Measurements from ENCODE around the gene AURKB. TPM values are rescaled to one million over a fixed set of nuclear protein-coding genes. Genes with fewer than 3 reads are reported as not detected.

AURKB gene
- total and polyA plus RNA-seq, 2 donors (not counting 1 experiment from before 2014, with no cell fraction given), result 1.1 to 5.3 TPM

DNA sequence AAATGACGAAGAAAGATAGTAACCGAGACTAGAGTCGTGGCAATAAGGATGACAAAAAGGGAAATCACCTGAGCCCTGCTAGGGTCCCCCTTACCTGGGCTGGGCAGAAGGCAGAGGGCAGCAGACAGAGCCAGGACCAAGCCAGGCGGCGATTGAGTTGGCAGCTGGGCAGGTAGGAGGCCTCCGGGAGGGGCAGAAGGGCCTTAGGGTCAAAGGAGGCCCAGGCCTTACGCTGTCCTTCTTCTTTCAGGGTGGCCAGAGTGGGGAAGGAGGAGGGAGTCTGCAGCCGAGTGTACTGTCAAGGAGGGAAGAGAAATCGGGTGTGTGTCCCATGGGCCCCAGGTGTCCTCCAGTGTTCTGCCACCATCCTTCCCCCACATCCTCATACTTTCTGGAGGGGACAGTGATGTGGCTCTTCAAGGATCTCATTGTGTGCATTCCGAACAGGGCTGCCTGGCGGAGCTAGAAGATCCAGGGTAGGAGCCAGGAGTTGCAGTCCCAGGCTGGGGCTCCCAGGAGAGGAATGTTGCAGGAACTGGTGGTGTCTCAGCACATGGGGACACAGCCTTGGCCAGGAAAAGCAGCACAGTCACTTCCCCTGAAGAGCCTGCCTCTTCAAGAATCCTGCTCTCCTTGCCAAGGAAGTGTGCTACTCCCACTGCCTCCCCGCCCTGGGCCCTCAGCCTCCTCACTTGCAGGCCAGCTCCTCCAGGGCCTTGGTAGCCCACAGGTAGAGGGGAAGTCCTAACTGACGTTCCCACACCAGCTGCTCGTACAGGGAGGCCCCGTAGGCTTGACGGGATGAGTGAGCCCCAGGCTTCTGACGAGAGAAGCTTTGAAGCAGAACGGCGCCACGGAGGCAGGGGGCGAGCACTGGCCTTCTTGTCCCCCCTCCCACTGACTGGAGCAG lies 24.2 kb upstream of the AURKB start:
- no peak overlapping the region for H3K27ac Mint-ChIP-seq
- intact Hi-C loops (cut with micrococcal nuclease), result no loop called here
- WGBS (ENCODE audit: insufficient coverage), result 97% methylated on average over 15 of the region's 21 CpGs
- H3K27ac ChIP-seq (ENCODE audit: low read length in 2 of 2), result no peak overlapping the region
- peaks cover 65% of the 10 kb centered on the region for H3K79me2 ChIP-seq (ENCODE audit: control insufficient read depth, insufficient read depth, low read length)
- H3K4me1 ChIP-seq (ENCODE audit: control insufficient read depth in 2 of 2, insufficient read depth in 2 of 2, low read length in 2 of 2), result no peaks in the 10 kb centered on the region
- H3K4me3 ChIP-seq (ENCODE audit: control extremely low read depth in 1 of 5, extremely low read depth in 1 of 5, insufficient read depth in 1 of 5, low read depth in 2 of 5, low read length in 4 of 5), result no peak overlapping the region
- ChIA-PET POLR2A (interaction anchor here (0.6 to 1.3 kb wide), 2 partner anchors 13 to 24 kb away, joined by 3 to 8 read pairs; partner anchors contain the start of gene AURKB), CTCF (interaction anchor here (1.3 to 1.7 kb wide), 3 partner anchors 9 to 66 kb away, joined by 3 to 8 read pairs (median 4); partner anchors contain the start of gene CTC1)
- no peak for ATAC-seq (ENCODE audit: low read depth)
- no peaks in the 10 kb centered on the region for H3K9me3 Mint-ChIP-seq (ENCODE audit: insufficient read depth)
- H3K4me2 ChIP-seq (replicated peaks; ENCODE audit: low read depth, low read length, poor library complexity, severe bottlenecking), result no peak overlapping the region
- H3K27me3 Mint-ChIP-seq, result no peaks in the 10 kb centered on the region
- peaks cover 84% of the 10 kb centered on the region for H4K20me1 ChIP-seq (ENCODE audit: control insufficient read depth, insufficient read depth, low read length, poor library complexity, severe bottlenecking)
- peaks cover under 1% of the 10 kb centered on the region for H3K4me1 Mint-ChIP-seq
- peaks cover 5 to 97% of the 10 kb centered on the region in 2 experiments for H3K36me3 ChIP-seq (replicated peaks in 1 of 2; ENCODE audit: control extremely low read depth in 1 of 2, control insufficient read depth in 1 of 2, extremely low read depth in 1 of 2, insufficient read depth in 2 of 2, low read length in 1 of 2)
- H3K9me3 ChIP-seq (ENCODE audit: control extremely low read depth in 1 of 3, control insufficient read depth in 2 of 3, insufficient read depth in 1 of 3, low read length in 2 of 3), result no peaks in the 10 kb centered on the region
- TF ChIP-seq EZH2 (IDR thresholded peaks at IDR 0.05; ENCODE audit: borderline replicate concordance, insufficient read depth, low read depth, low read length, poor library complexity, severe bottlenecking), result no peak
- TF ChIP-seq, protein P1, sequence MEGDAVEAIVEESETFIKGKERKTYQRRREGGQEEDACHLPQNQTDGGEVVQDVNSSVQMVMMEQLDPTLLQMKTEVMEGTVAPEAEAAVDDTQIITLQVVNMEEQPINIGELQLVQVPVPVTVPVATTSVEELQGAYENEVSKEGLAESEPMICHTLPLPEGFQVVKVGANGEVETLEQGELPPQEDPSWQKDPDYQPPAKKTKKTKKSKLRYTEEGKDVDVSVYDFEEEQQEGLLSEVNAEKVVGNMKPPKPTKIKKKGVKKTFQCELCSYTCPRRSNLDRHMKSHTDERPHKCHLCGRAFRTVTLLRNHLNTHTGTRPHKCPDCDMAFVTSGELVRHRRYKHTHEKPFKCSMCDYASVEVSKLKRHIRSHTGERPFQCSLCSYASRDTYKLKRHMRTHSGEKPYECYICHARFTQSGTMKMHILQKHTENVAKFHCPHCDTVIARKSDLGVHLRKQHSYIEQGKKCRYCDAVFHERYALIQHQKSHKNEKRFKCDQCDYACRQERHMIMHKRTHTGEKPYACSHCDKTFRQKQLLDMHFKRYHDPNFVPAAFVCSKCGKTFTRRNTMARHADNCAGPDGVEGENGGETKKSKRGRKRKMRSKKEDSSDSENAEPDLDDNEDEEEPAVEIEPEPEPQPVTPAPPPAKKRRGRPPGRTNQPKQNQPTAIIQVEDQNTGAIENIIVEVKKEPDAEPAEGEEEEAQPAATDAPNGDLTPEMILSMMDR (IDR thresholded peaks at IDR 0.05), result no peak
- no peak overlapping the region for H2AFZ ChIP-seq (ENCODE audit: insufficient read depth, low read depth, low read length, poor library complexity, severe bottlenecking)
- no peak for DNase-seq
- no peaks in the 10 kb centered on the region for H3K27me3 ChIP-seq (replicated peaks in 1 of 4; ENCODE audit: control extremely low read depth in 1 of 4, control insufficient read depth in 3 of 4, insufficient read depth in 4 of 4, low read length in 3 of 4)
- no peak overlapping the region for H3K4me3 Mint-ChIP-seq
- H3K9ac ChIP-seq (ENCODE audit: low read length), result no peak overlapping the region

DNA sequence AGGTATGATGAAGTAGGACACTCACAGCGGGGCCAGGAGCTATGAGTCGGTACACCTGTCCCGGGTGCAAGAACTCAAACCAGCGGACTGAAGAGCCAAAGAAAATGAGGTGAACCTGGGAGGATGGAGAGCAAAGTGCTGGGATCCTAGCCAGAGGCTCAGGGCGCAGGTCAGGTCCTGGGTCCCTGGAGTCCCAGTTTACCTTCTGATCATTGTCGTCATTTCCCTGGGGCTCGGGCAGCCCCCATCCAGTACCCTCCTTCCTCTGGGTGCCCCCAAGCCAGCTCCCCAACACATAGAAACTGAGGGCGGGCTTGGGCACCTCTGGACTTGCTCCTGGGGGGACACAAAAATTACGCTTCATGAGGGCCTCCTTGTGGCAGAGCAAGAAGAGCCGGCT lies 21.3 kb upstream of the AURKB start:
- Mint-ChIP-seq H3K4me1 (peaks cover 9% of the 10 kb centered on the region), H3K27me3 (no peaks in the 10 kb centered on the region), H3K9me3 (ENCODE audit: insufficient read depth) (no peaks in the 10 kb centered on the region), H3K27ac (no peak overlapping the region), H3K4me3 (no peak overlapping the region)
- ATAC-seq (ENCODE audit: low read depth) (no peak), DNase-seq (no peak)
- Histone ChIP-seq H2AFZ (ENCODE audit: insufficient read depth, low read depth, low read length, poor library complexity, severe bottlenecking) (no peak overlapping the region), H3K4me1 (ENCODE audit: control insufficient read depth in 2 of 2, insufficient read depth in 2 of 2, low read length in 2 of 2) (peaks cover 5 to 8% of the 10 kb centered on the region in 2 donors), H3K36me3 (replicated peaks in 1 of 2; ENCODE audit: control extremely low read depth in 1 of 2, control insufficient read depth in 1 of 2, extremely low read depth in 1 of 2, insufficient read depth in 2 of 2, low read length in 1 of 2) (peaks cover 0 to 98% of the 10 kb centered on the region in 2 experiments), H3K27me3 (replicated peaks in 1 of 4; ENCODE audit: control extremely low read depth in 1 of 4, control insufficient read depth in 3 of 4, insufficient read depth in 4 of 4, low read length in 3 of 4) (no peaks in the 10 kb centered on the region), H3K4me2 (replicated peaks; ENCODE audit: low read depth, low read length, poor library complexity, severe bottlenecking) (no peak overlapping the region), H3K79me2 (ENCODE audit: control insufficient read depth, insufficient read depth, low read length) (peaks cover 41% of the 10 kb centered on the region), H3K4me3 (ENCODE audit: control extremely low read depth in 1 of 5, extremely low read depth in 1 of 5, insufficient read depth in 1 of 5, low read depth in 2 of 5, low read length in 4 of 5) (no peak overlapping the region), H3K9me3 (ENCODE audit: control extremely low read depth in 1 of 3, control insufficient read depth in 2 of 3, insufficient read depth in 1 of 3, low read length in 2 of 3) (no peaks in the 10 kb centered on the region), H3K9ac (ENCODE audit: low read length) (no peak overlapping the region), H3K27ac (ENCODE audit: low read length in 2 of 2) (no peak overlapping the region), H4K20me1 (ENCODE audit: control insufficient read depth, insufficient read depth, low read length, poor library complexity, severe bottlenecking) (peaks cover 85% of the 10 kb centered on the region)
- ChIA-PET POLR2A (no interaction called here), CTCF (interaction anchor here (1.1 kb wide), 1 partner anchor 12 kb away, joined by 3 read pairs; no protein-coding TSS in a partner anchor)
- TF ChIP-seq, protein P1 (IDR thresholded peaks at IDR 0.05), result no peak
- TF ChIP-seq EZH2 (IDR thresholded peaks at IDR 0.05; ENCODE audit: borderline replicate concordance, insufficient read depth, low read depth, low read length, poor library complexity, severe bottlenecking), result no peak
- intact Hi-C loops (cut with micrococcal nuclease), result no loop called here
- 97% methylated on average over 10 of the region's 10 CpGs for WGBS (ENCODE audit: insufficient coverage)

Measured in B cell (primary cell).